ENCODE data around the gene CYP3A4. TPM values are rescaled to one million over a fixed set of nuclear protein-coding genes. Genes with fewer than 3 reads are reported as not detected.

The CYP3A4 gene
- total and polyA plus RNA-seq, 4 donors, result 0.37 TPM; not detected in 3

GRCh38 chr7:99829524-99830160 lies 45.7 kb upstream of the CYP3A4 start:
- ATAC-seq (ENCODE audit: insufficient read depth, low FRiP score), result peak; percentile 22
- H3K9ac ChIP-seq (ENCODE audit: insufficient read depth in 1 of 2, low read length in 2 of 2), result no peak overlapping the region
- no peak for TF ChIP-seq CTCF (IDR thresholded peaks at IDR 0.05; ENCODE audit: control extremely low read depth, extremely low read depth)
- peak in 2 of 3 donors; percentile 16 to 60 for DNase-seq
- H3K27ac ChIP-seq (ENCODE audit: low read depth in 1 of 2, low read length in 1 of 2), result no peak overlapping the region
- WGBS, 2 donors, result 76 to 93% methylated on average over 1 of the region's 1 CpG
- H3K4me3 ChIP-seq, result no peak overlapping the region
- H3K4me1 ChIP-seq (ENCODE audit: control insufficient read depth in 5 of 5, insufficient read depth in 5 of 5, low read length in 5 of 5), result peaks cover 0 to 1% (median 0%) of the 10 kb centered on the region in 5 donors
- no peaks in the 10 kb centered on the region for H3K9me3 ChIP-seq (ENCODE audit: control insufficient read depth in 4 of 4, insufficient read depth in 3 of 4, low read length in 3 of 4)
- H3K36me3 ChIP-seq (ENCODE audit: control insufficient read depth in 4 of 4, insufficient read depth in 4 of 4, low read length in 4 of 4), result no peaks in the 10 kb centered on the region
- no peaks in the 10 kb centered on the region for H3K27me3 ChIP-seq (ENCODE audit: control insufficient read depth in 3 of 3, insufficient read depth in 3 of 3, low read length in 2 of 3)

- Histone ChIP-seq H3K27ac (ENCODE audit: low read depth in 1 of 2, low read length in 1 of 2) (no peak overlapping the region), H3K9ac (ENCODE audit: insufficient read depth in 1 of 2, low read length in 2 of 2) (no peak overlapping the region)
Observed at GRCh38 chr7:99828811-99829210, 44.8 kb upstream of the CYP3A4 start.

GRCh38 chr7:99827040-99827778 lies 43.2 kb upstream of the CYP3A4 start:
- Histone ChIP-seq H3K9ac (ENCODE audit: insufficient read depth in 1 of 2, low read length in 2 of 2) (no peak overlapping the region), H3K36me3 (ENCODE audit: control insufficient read depth in 4 of 4, insufficient read depth in 4 of 4, low read length in 4 of 4) (no peaks in the 10 kb centered on the region), H3K27me3 (ENCODE audit: control insufficient read depth in 3 of 3, insufficient read depth in 3 of 3, low read length in 2 of 3) (no peaks in the 10 kb centered on the region), H3K9me3 (ENCODE audit: control insufficient read depth in 4 of 4, insufficient read depth in 3 of 4, low read length in 3 of 4) (no peaks in the 10 kb centered on the region), H3K27ac (ENCODE audit: low read depth in 1 of 2, low read length in 1 of 2) (no peak overlapping the region), H3K4me1 (ENCODE audit: control insufficient read depth in 5 of 5, insufficient read depth in 5 of 5, low read length in 5 of 5) (peaks cover 0 to 3% (median 0%) of the 10 kb centered on the region in 5 donors), H3K4me3 (no peak overlapping the region)
- 69 to 84% methylated on average over 2 of the region's 2 CpGs for WGBS, 2 donors
- DNase-seq (no peak), ATAC-seq (ENCODE audit: insufficient read depth, low FRiP score) (no peak)
- TF ChIP-seq CTCF (IDR thresholded peaks at IDR 0.05; ENCODE audit: control extremely low read depth, extremely low read depth), result no peak

More at GRCh38 chr7:99828811-99829210, 44.8 kb upstream of the CYP3A4 start:
- H3K36me3 ChIP-seq (ENCODE audit: control insufficient read depth in 4 of 4, insufficient read depth in 4 of 4, low read length in 4 of 4), result no peaks in the 10 kb centered on the region
- H3K4me3 ChIP-seq, result no peak overlapping the region
- no peak for TF ChIP-seq CTCF (IDR thresholded peaks at IDR 0.05; ENCODE audit: control extremely low read depth, extremely low read depth)
- H3K9me3 ChIP-seq (ENCODE audit: control insufficient read depth in 4 of 4, insufficient read depth in 3 of 4, low read length in 3 of 4), result no peaks in the 10 kb centered on the region
- ATAC-seq (ENCODE audit: insufficient read depth, low FRiP score) (no peak), DNase-seq (no peak)
- H3K27me3 ChIP-seq (ENCODE audit: control insufficient read depth in 3 of 3, insufficient read depth in 3 of 3, low read length in 2 of 3), result no peaks in the 10 kb centered on the region
- peaks cover 0 to 3% (median 0%) of the 10 kb centered on the region in 5 donors for H3K4me1 ChIP-seq (ENCODE audit: control insufficient read depth in 5 of 5, insufficient read depth in 5 of 5, low read length in 5 of 5)

All from lung (tissue), 12 donors.